GM12878 (cell line): ENCODE results near the gene NDUFV1. TPM values are rescaled to one million over a fixed set of nuclear protein-coding genes. Genes with fewer than 3 reads are reported as not detected.

Experiments used
- BHLHE40 ChIP-seq, 2 experiments: fragments of 450-650 bp in 1 of 2; IDR thresholded peaks; 2 replicates each; pipeline ENCODE4 v1.6.1; 2011 to 2017; ENCODE audit warnings: low read depth in 2 of 2, borderline replicate concordance in 1 of 2, improper control_type of control experiment in 1 of 2, low read length in 1 of 2, mild to moderate bottlenecking in 1 of 2
- CEBPZ ChIP-seq: fragments of 150-350 bp; IDR thresholded peaks from 2 replicates; pipeline ENCODE4 v1.6.1; 2016; ENCODE audit warnings: low read depth, low read length
- EED ChIP-seq: sonication (generic); IDR thresholded peaks from 2 replicates; pipeline ENCODE4 v1.6.1; 2016; ENCODE audit warnings: antibody characterized with exemption, low read depth
- ESRRA ChIP-seq: IDR thresholded peaks from 2 replicates; pipeline ENCODE4 v1.6.1; 2012; ENCODE audit warnings: mild to moderate bottlenecking, low read length, improper control_type of control experiment
- GATAD2B ChIP-seq: fragments of 450-650 bp; conservative IDR thresholded peaks from 2 replicates; pipeline ENCODE4 v1.6.1; 2017; ENCODE audit warnings: low read depth, mild to moderate bottlenecking, moderate library complexity
- IKZF1 ChIP-seq: fragments of 450-650 bp; conservative IDR thresholded peaks from 2 replicates; pipeline ENCODE4 v1.6.1; 2017; ENCODE audit warnings: antibody characterized with exemption, mild to moderate bottlenecking
- JUNB ChIP-seq: IDR thresholded peaks from 2 replicates; pipeline ENCODE4 v1.6.1; 2016; ENCODE audit warnings: antibody characterized with exemption, mild to moderate bottlenecking
- MYB ChIP-seq: fragments of 150-350 bp; IDR thresholded peaks from 2 replicates; pipeline ENCODE4 v1.6.1; 2014; ENCODE audit warnings: mild to moderate bottlenecking, low read depth, low read length, borderline replicate concordance
- NFYB ChIP-seq: IDR thresholded peaks from 2 replicates; pipeline ENCODE4 v1.6.1; 2011; ENCODE audit warnings: low read depth, mild to moderate bottlenecking, low read length, improper control_type of control experiment, moderate library complexity; ENCODE audit not compliant: insufficient read depth
- NRF1 ChIP-seq: conservative IDR thresholded peaks from 2 replicates; pipeline ENCODE4 v1.6.1; 2011; ENCODE audit warnings: mild to moderate bottlenecking, low read depth, low read length, improper control_type of control experiment
- PBX3 ChIP-seq: IDR thresholded peaks from 2 replicates; pipeline ENCODE4 v1.6.1; 2011; ENCODE audit warnings: mild to moderate bottlenecking, low read depth, low read length, moderate library complexity; ENCODE audit not compliant: insufficient replicate concordance
- POLR2AphosphoS5 ChIP-seq: IDR thresholded peaks from 2 replicates; pipeline ENCODE4 v1.6.1; 2011; ENCODE audit warnings: mild to moderate bottlenecking, low read length, inconsistent platforms
- POU2F2 ChIP-seq: IDR thresholded peaks from 3 replicates; pipeline ENCODE4 v1.6.1; 2011; ENCODE audit warnings: low read depth, mild to moderate bottlenecking, low read length, borderline replicate concordance
- RAD21 ChIP-seq: IDR thresholded peaks from 2 replicates; pipeline ENCODE4 v1.6.1; 2011; ENCODE audit warnings: mild to moderate bottlenecking, low read depth, low read length, moderate library complexity; ENCODE audit not compliant: insufficient read depth
- RB1 ChIP-seq: fragments of 450-650 bp; formaldehyde crosslinking; IDR thresholded peaks from 2 replicates; pipeline ENCODE4 v1.6.1; 2017; ENCODE audit warnings: mild to moderate bottlenecking, borderline replicate concordance
- SMC3 ChIP-seq: IDR thresholded peaks from 2 replicates; pipeline ENCODE4 v1.6.1; 2011; ENCODE audit warnings: low read length, improper control_type of control experiment, borderline replicate concordance
- SRF ChIP-seq, 2 experiments: IDR thresholded peaks; 2 replicates each; pipeline ENCODE4 v1.6.1; 2011; ENCODE audit warnings: low read depth in 2 of 2, low read length in 2 of 2, mild to moderate bottlenecking in 1 of 2, moderate library complexity in 1 of 2
- STAT3 ChIP-seq: IDR thresholded peaks from 2 replicates; pipeline ENCODE4 v1.6.1; 2011; ENCODE audit warnings: low read depth, low read length, improper control_type of control experiment
- TCF3 ChIP-seq: IDR thresholded peaks from 2 replicates; pipeline ENCODE4 v1.6.1; 2012; ENCODE audit warnings: low read depth, mild to moderate bottlenecking, low read length, borderline replicate concordance; ENCODE audit not compliant: insufficient read depth
- ZNF24 ChIP-seq: fragments of 450-650 bp; IDR thresholded peaks from 2 replicates; pipeline ENCODE4 v1.6.1; 2017; ENCODE audit warnings: antibody characterized with exemption, mild to moderate bottlenecking
- ZSCAN29 ChIP-seq: fragments of 450-650 bp; IDR thresholded peaks from 2 replicates; pipeline ENCODE4 v1.6.1; 2017; ENCODE audit warnings: mild to moderate bottlenecking, moderate library complexity
- polyA plus RNA-seq, 11 experiments: library from polyadenylated mRNA; depleted of rRNA in 4 of 11; unstranded in 6 of 11; stranded (reverse) in 5 of 11; fragments of >200 nt; fragmentation: Nextera tagmentation in 4 of 11; fragmentation: Illumina TruSeq in 1 of 11; extraction: Ambion mirVana in 4 of 11; extraction: Trizol in 1 of 11; gene quantifications; 1 replicate in 1 of 11; 2 replicates in 10 of 11; pipeline versions ENCODE4 v1.2.1 to v1.2.3, GENCODE V29; 2011 to 2016; ENCODE audit warnings: inconsistent platforms in 2 of 11, missing spikeins in 2 of 11, low read depth in 1 of 11
- total RNA-seq, 4 experiments: library from RNA; depleted of rRNA in 3 of 4; stranded (reverse); fragments of >200 nt in 3 of 4; fragmentation: Illumina TruSeq in 1 of 4; extraction: Trizol in 1 of 4; gene quantifications; 2 replicates each; pipeline versions ENCODE4 v1.2.1 to v1.2.3, GENCODE V29; 2013 to 2021
- TF ChIP-seq, protein P1 (sequence below): fragments of 450-650 bp; IDR thresholded peaks from 2 replicates; pipeline ENCODE4 v1.6.1; 2016; ENCODE audit warnings: mild to moderate bottlenecking, moderate library complexity, borderline replicate concordance

NDUFV1 gene
- total and polyA plus RNA-seq, 10 of the 15 experiments (the other 5 are each of a cell fraction or from before 2014, with no cell fraction given), result 8.2 to 380 (median 231) TPM

GRCh38 chr11:67600324-67601029 lies 6.3 kb upstream of the NDUFV1 start (continued):
- TF ChIP-seq EED, result peak; percentile 45
- TF ChIP-seq NRF1, result no peak
- peak; percentile 53 to 66; a peak in 2 of 4 replicates for TF ChIP-seq BHLHE40 (IDR thresholded peaks at IDR 0.05; ENCODE audit: borderline replicate concordance in 1 of 2, low read depth in 2 of 2, low read length in 1 of 2)
- no peak for TF ChIP-seq PBX3
- no peak for TF ChIP-seq POLR2AphosphoS5
- no peak for TF ChIP-seq TCF3
- no peak; the same call in 1 of the 2 replicates for TF ChIP-seq RB1
- peak; percentile 93 for TF ChIP-seq ESRRA
- TF ChIP-seq ZNF24, result no peak
- peak; percentile 62 for TF ChIP-seq IKZF1
- TF ChIP-seq POU2F2, result peak; percentile 97
- peak; percentile 22; the same call in 1 of the 2 replicates for TF ChIP-seq SMC3
- TF ChIP-seq NFYB, result no peak
- TF ChIP-seq RAD21, result peak; percentile 37; the same call in 1 of the 2 replicates
- no peak for TF ChIP-seq JUNB
- TF ChIP-seq CEBPZ, result no peak
- TF ChIP-seq GATAD2B, result no peak
- no peak for TF ChIP-seq ZSCAN29
- peak; percentile 28 to 41; a peak in 1 of 4 replicates for TF ChIP-seq SRF (IDR thresholded peaks at IDR 0.05; ENCODE audit: low read depth in 2 of 2, low read length in 2 of 2)
- TF ChIP-seq MYB, result peak; percentile 61; the same call in 1 of the 2 replicates
- TF ChIP-seq STAT3, result no peak
- TF ChIP-seq, protein P1, sequence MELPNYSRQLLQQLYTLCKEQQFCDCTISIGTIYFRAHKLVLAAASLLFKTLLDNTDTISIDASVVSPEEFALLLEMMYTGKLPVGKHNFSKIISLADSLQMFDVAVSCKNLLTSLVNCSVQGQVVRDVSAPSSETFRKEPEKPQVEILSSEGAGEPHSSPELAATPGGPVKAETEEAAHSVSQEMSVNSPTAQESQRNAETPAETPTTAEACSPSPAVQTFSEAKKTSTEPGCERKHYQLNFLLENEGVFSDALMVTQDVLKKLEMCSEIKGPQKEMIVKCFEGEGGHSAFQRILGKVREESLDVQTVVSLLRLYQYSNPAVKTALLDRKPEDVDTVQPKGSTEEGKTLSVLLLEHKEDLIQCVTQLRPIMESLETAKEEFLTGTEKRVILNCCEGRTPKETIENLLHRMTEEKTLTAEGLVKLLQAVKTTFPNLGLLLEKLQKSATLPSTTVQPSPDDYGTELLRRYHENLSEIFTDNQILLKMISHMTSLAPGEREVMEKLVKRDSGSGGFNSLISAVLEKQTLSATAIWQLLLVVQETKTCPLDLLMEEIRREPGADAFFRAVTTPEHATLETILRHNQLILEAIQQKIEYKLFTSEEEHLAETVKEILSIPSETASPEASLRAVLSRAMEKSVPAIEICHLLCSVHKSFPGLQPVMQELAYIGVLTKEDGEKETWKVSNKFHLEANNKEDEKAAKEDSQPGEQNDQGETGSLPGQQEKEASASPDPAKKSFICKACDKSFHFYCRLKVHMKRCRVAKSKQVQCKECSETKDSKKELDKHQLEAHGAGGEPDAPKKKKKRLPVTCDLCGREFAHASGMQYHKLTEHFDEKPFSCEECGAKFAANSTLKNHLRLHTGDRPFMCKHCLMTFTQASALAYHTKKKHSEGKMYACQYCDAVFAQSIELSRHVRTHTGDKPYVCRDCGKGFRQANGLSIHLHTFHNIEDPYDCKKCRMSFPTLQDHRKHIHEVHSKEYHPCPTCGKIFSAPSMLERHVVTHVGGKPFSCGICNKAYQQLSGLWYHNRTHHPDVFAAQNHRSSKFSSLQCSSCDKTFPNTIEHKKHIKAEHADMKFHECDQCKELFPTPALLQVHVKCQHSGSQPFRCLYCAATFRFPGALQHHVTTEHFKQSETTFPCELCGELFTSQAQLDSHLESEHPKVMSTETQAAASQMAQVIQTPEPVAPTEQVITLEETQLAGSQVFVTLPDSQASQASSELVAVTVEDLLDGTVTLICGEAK, result 0 out of 2 replicates have a peak, but pooled peaks have one; percentile 27
